GM12872 (cell line): ENCODE measurements around the gene GSTA1.

ENCODE experiments used
- CTCF ChIP-seq: IDR thresholded peaks from 3 replicates; pipeline ENCODE4 v1.5.1; 2011; ENCODE audit warnings: low read depth, mild to moderate bottlenecking, low read length, moderate library complexity; ENCODE audit not compliant: insufficient read depth

Gene GSTA1

DNA sequence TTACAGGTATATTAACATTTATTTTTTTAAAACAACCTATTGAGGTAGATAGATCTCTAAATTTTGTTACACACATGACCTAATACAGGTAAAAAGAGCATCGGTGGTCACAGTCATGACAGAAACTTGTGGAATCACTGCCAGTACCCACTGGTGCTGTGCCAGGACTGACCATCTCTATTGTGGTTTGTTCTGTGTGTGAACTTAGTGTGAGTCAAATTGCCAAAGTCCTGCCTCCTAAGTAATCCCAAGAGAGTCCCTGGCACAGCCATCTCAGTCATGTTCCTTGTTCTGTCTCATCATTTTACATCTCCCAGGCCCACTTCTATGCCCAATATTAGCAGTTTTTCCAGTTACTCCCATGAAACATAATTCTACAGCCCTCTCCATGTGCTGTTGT is 61.7 kb downstream of the GSTA1 start:
- TF ChIP-seq CTCF, result no peak
